ENCODE results near the gene MBTPS2. TPM values are rescaled to one million over a fixed set of nuclear protein-coding genes. Genes with fewer than 3 reads are reported as not detected.
"Not testable (repeated sequence)": the region's sequence is repeated elsewhere in the genome, so short reads cannot be mapped to it uniquely, and the experiment has no call there.

Gene MBTPS2
- total RNA-seq, 1 experiment from 2014 or later, result 11.1 TPM

GRCh38 chrX:21856504-21856903 lies 17.1 kb downstream of the MBTPS2 start:
- DNase-seq (ENCODE audit: low read depth), result no peak

GRCh38 chrX:21863241-21863640 lies 23.8 kb downstream of the MBTPS2 start:
- no peak for DNase-seq (ENCODE audit: low read depth)

DNA sequence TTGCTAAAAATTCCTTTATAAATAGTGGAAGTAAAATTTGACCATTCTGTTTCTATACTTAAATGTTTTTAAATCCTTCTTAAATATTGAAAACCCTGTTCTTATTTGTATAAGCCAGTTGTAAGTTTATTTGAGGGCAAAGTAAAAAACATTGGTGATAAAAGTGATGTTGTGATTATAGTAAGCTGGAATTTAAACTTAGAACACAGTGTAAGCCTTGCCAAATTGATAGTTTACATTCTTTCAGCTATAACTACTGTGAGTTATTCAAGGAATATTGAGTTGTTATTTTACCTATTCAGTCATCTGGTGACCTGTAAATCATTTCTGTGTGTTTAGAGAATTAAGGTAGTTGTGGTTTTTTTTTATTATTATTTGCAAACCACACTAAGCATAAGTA lies 26.0 kb downstream of the MBTPS2 start:
- no peak for DNase-seq (ENCODE audit: low read depth)

- no peak for DNase-seq (ENCODE audit: low read depth)
These were observed 31.1 kb downstream of the MBTPS2 start for GRCh38 chrX:21870494-21870893.

- DNase-seq (ENCODE audit: low read depth), result no peak
These were observed 33.8 kb downstream of the MBTPS2 start for GRCh38 chrX:21873063-21873775.

DNA sequence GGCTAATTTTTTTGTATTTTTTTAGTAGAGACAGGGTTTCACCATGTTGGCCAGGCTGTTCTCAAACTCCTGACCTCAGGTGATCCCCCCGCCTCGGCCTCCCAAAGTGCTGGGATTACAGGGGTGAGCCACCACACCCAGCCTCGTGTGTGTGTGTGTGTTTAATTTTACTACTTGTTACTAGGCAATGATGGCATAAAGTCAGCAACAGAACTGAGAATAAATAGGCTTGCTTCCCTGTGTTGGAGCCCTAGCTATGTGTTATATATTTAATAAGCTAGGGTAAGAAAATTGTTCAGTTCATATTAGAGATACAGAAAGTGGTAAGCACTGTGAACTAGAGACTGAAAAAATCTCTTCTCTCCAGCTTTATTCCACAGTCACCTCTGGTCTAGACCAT lies 34.8 kb downstream of the MBTPS2 start:
- DNase-seq (ENCODE audit: low read depth), result not testable (repeated sequence)

GRCh38 chrX:21875013-21875412 lies 35.6 kb downstream of the MBTPS2 start:
- no peak for DNase-seq (ENCODE audit: low read depth)

DNA sequence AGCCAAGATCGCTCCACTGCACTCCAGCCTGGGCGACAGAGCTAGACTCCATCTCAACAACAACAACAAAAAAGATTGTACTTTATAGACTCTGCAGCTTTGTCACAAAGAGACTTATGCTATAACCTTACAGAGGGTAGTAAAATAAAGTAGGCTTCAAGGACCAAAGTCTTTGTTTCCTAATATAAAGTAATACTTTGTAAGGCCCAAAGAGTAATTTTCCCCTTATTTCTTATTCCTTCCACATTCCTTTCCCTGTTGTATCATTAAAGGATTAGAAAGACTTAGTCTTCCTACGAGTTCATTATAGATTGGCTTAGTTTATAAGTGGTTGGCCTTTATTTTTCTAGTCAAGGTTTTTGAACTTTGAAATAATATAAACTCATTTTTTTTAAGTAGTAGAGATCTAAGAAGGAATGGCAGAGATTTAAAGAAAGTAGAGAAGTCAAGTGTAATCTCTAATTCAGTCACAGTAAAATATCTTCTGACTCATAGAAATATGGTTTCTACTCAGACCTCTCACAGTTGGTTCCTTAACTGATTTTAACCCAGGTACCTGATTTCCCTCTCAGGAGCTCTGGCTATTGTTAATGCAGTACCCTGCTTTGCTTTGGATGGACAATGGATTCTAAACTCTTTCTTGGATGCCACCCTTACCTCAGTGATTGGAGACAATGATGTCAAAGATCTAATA lies 42.6 kb downstream of the MBTPS2 start:
- DNase-seq (ENCODE audit: low read depth), result no peak

GRCh38 chrX:21883258-21883657 lies 43.8 kb downstream of the MBTPS2 start:
- no peak for DNase-seq (ENCODE audit: low read depth)

DNA sequence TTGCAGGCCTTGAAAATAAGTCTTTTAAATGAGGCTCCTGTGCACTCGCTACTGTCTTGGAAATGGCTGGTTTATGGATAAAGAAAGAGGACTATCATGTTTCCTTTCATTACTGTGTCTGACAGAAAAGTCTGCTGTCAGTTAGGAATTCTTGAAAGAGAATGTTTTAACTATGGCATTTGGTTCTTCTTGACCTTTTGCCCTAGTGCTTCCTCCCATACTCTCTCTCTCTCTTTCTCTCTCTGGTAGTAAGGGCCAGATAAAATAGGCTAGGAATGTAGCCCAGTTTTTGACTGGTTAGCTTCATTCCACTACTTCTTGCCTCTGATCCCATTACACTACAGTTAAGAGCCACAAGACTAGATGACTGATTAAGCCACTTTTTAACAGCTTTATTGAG lies 46.2 kb downstream of the MBTPS2 start:
- DNase-seq (ENCODE audit: low read depth), result peak; percentile 41

DNA sequence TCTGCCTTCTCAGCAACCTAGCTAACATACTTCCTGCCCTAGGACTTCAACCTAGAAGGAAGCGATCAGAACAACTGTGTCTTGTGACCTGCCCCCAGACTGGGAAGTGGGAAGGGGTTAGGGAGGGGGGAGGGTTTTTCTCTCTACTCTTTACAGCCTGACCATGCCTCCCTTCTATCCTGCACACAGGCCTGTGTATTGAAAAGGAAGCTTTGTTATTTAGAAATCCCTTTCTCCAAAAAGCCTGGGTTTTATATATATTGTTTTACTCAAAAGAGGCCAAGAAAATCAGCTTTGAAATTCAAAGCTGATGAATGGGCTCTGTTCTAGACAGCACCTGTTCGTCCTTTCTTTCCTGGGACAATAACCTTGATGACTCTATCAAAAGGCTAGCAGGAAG lies 65.9 kb downstream of the MBTPS2 start:
- DNase-seq (ENCODE audit: low read depth), result no peak

DNA sequence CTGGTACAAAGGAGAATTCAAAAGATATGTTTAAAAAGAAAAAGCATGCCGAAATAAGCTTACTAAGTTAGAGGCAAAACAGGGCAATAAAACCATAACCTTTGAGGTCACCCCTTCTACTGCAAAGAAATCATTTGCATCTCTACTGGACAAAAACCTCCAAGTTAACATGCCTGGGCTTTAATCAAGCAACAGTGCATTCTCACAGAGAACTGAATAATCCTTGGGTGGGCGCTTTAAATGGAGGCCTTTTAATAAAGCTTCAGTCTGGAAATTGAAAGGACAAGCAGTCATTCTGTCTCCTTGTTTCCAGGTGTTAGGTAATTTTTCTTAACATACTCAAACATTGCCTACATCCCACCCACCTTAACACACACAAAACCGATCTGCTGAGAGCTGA lies 66.5 kb downstream of the MBTPS2 start:
- no peak for DNase-seq (ENCODE audit: low read depth)

DNA sequence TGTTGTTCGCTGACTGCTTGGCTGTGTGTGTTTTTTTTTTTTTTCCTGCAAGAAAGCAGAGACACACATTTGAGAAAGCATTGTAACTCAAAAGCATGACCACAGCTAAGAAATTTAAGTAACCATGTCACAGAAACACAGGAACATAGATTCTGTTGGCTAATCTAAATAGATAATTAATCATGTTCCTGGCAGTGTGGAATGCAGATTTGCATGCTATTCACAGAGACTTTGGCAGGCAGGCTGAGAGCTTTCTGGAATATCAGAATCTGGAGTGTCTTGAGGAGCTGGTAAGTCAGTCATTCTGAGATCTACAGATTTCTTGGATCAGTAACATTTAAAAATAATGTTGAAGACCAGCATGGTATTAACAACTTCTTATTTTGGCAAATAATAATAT lies 67.8 kb downstream of the MBTPS2 start:
- no peak for DNase-seq (ENCODE audit: low read depth)

GRCh38 chrX:21911481-21911880 lies 72.1 kb downstream of the MBTPS2 start:
- no peak for DNase-seq (ENCODE audit: low read depth)

GRCh38 chrX:21912220-21912619 lies 72.8 kb downstream of the MBTPS2 start:
- DNase-seq (ENCODE audit: low read depth), result no peak

GRCh38 chrX:21912989-21913388 lies 73.6 kb downstream of the MBTPS2 start:
- DNase-seq (ENCODE audit: low read depth), result no peak

DNA sequence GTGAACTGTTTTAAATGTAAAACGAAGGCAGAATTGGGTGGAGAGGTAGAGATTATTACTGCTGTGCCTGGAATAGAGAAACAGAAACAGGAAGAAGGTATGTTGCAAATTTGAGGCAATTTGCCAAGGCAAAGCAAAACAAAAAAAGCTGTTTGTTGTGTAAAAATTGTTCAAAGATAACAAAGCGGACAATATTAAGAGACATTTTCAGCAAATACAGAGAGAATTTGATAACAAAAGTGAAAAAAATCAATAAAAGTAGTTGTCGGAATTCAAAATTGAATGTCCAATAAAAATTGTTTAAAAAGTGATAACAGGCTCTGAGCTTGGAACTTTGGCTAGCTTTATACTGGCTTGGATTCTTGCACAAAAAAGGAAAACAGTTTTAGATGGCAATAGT lies 86.7 kb downstream of the MBTPS2 start:
- DNase-seq (ENCODE audit: low read depth), result peak; percentile 47

- peak; percentile 95 for DNase-seq (ENCODE audit: low read depth)
These were observed 87.3 kb downstream of the MBTPS2 start for GRCh38 chrX:21926527-21927278.

GRCh38 chrX:21929209-21929608 lies 89.8 kb downstream of the MBTPS2 start:
- DNase-seq (ENCODE audit: low read depth), result peak; percentile 8

GRCh38 chrX:21930986-21931385 lies 91.6 kb downstream of the MBTPS2 start:
- DNase-seq (ENCODE audit: low read depth), result no peak

- DNase-seq (ENCODE audit: low read depth), result peak; percentile 84
These were observed 93.0 kb downstream of the MBTPS2 start for GRCh38 chrX:21932292-21933002.

- no peak for DNase-seq (ENCODE audit: low read depth)
These were observed 93.7 kb downstream of the MBTPS2 start for GRCh38 chrX:21933077-21933476.
